ENCODE results near the gene ITGA3.

Gene ITGA3

GRCh38 chr17:50042211-50042610 lies 13.7 kb upstream of the ITGA3 start:
- in situ Hi-C loops (cut with HindIII; ENCODE audit: low sequenced_read_pairs), result no loop called here
- DNase-seq (ENCODE audit: low read depth, low spot score), result no peak
- no peak for TF ChIP-seq CTCF (IDR thresholded peaks at IDR 0.05; ENCODE audit: low read depth, low read length)
- H3K4me3 ChIP-seq (ENCODE audit: low read depth, low read length), result no peak overlapping the region

- in situ Hi-C loops (cut with HindIII; ENCODE audit: low sequenced_read_pairs), result no loop called here
- no peak overlapping the region for H3K4me3 ChIP-seq (ENCODE audit: low read depth, low read length)
- no peak for TF ChIP-seq CTCF (IDR thresholded peaks at IDR 0.05; ENCODE audit: low read depth, low read length)
- DNase-seq (ENCODE audit: low read depth, low spot score), result no peak
These were observed 12.4 kb upstream of the ITGA3 start for GRCh38 chr17:50043290-50044148.

- no peak overlapping the region for H3K4me3 ChIP-seq (ENCODE audit: low read depth, low read length)
- in situ Hi-C loops (cut with HindIII; ENCODE audit: low sequenced_read_pairs), result no loop called here
- no peak for DNase-seq (ENCODE audit: low read depth, low spot score)
- TF ChIP-seq CTCF (IDR thresholded peaks at IDR 0.05; ENCODE audit: low read depth, low read length), result no peak
These were observed 11.4 kb upstream of the ITGA3 start for GRCh38 chr17:50044483-50044882.

GRCh38 chr17:50045154-50045553 lies 10.8 kb upstream of the ITGA3 start:
- TF ChIP-seq CTCF (IDR thresholded peaks at IDR 0.05; ENCODE audit: low read depth, low read length), result no peak
- no peak for DNase-seq (ENCODE audit: low read depth, low spot score)
- H3K4me3 ChIP-seq (ENCODE audit: low read depth, low read length), result no peak overlapping the region
- in situ Hi-C loops (cut with HindIII; ENCODE audit: low sequenced_read_pairs), result no loop called here

GRCh38 chr17:50046179-50046578 lies 9.7 kb upstream of the ITGA3 start:
- TF ChIP-seq CTCF (IDR thresholded peaks at IDR 0.05; ENCODE audit: low read depth, low read length), result no peak
- no peak for DNase-seq (ENCODE audit: low read depth, low spot score)
- H3K4me3 ChIP-seq (ENCODE audit: low read depth, low read length), result no peak overlapping the region
- in situ Hi-C loops (cut with HindIII; ENCODE audit: low sequenced_read_pairs), result no loop called here

GRCh38 chr17:50046667-50047066 lies 9.2 kb upstream of the ITGA3 start:
- no peak overlapping the region for H3K4me3 ChIP-seq (ENCODE audit: low read depth, low read length)
- TF ChIP-seq CTCF (IDR thresholded peaks at IDR 0.05; ENCODE audit: low read depth, low read length), result no peak
- DNase-seq (ENCODE audit: low read depth, low spot score), result no peak
- in situ Hi-C loops (cut with HindIII; ENCODE audit: low sequenced_read_pairs), result no loop called here

Measured in astrocyte of the spinal cord (primary cell).